Keratinocyte (primary cell): ENCODE data around the gene SLC6A3. TPM values are rescaled to one million over a fixed set of nuclear protein-coding genes. Genes with fewer than 3 reads are reported as not detected.

Source experiments
- DNase-seq: peaks from one replicate; pipeline ENCODE4 v3.0.0-alpha.2; 2011; ENCODE audit warnings: low read depth, missing footprints, low spot score
- FAIRE-seq: peaks from 2 replicates; lab custom pipeline; 2011; peaks lifted over from hg19 to GRCh38; lab: Jason Lieb, UNC
- H2AFZ ChIP-seq: 2 replicates; pipeline ENCODE4 v1.6.0; 2012; ENCODE audit warnings: low read length, control low read depth, inconsistent platforms; ENCODE audit not compliant: control insufficient read depth
- H3K27ac ChIP-seq: 2 replicates; pipeline ENCODE4 v1.5.1; 2011; ENCODE audit warnings: low read length; ENCODE audit not compliant: control insufficient read depth, insufficient read depth
- H3K27me3 ChIP-seq: 3 replicates; pipeline ENCODE4 v1.6.0; 2011; ENCODE audit warnings: low read length; ENCODE audit not compliant: control insufficient read depth, insufficient read depth; ENCODE audit errors: extremely low read depth
- H3K36me3 ChIP-seq, 2 experiments: 2 replicates in 1 of 2; 3 replicates in 1 of 2; pipeline ENCODE4 v1.5.1; 2011; ENCODE audit warnings: low read length in 2 of 2, mild to moderate bottlenecking in 1 of 2; ENCODE audit not compliant: control insufficient read depth in 2 of 2, insufficient read depth in 2 of 2; ENCODE audit errors: extremely low read depth in 1 of 2
- H3K4me1 ChIP-seq: 3 replicates; pipeline ENCODE4 v1.5.1; 2011; ENCODE audit warnings: low read length; ENCODE audit not compliant: control insufficient read depth, insufficient read depth; ENCODE audit errors: extremely low read depth
- H3K4me2 ChIP-seq: 3 replicates; pipeline ENCODE4 v1.6.0; 2011; ENCODE audit warnings: low read depth, low read length; ENCODE audit not compliant: control insufficient read depth, insufficient read depth; ENCODE audit errors: extremely low read depth
- H3K4me3 ChIP-seq, 3 experiments: fragments of 200-600 bp in 1 of 3; sonication (generic) in 1 of 3; 2 replicates in 2 of 3; 3 replicates in 1 of 3; pipeline ENCODE4 v1.5.1; 2011 to 2016; ENCODE audit warnings: low read length in 3 of 3, mild to moderate bottlenecking in 3 of 3, control low read depth in 2 of 3, inconsistent platforms in 1 of 3, low read depth in 1 of 3, mixed read lengths in 1 of 3, mixed run types in 1 of 3, moderate library complexity in 1 of 3; ENCODE audit not compliant: control insufficient read depth in 2 of 3, insufficient read depth in 2 of 3; ENCODE audit errors: extremely low read depth in 1 of 3
- H3K79me2 ChIP-seq: 2 replicates; pipeline ENCODE4 v1.6.0; 2012; ENCODE audit warnings: low read length; ENCODE audit not compliant: control insufficient read depth, insufficient read depth
- H3K9ac ChIP-seq: 3 replicates; pipeline ENCODE4 v1.6.0; 2011; ENCODE audit warnings: low read length; ENCODE audit not compliant: control insufficient read depth, insufficient read depth; ENCODE audit errors: extremely low read depth
- H3K9me1 ChIP-seq: 3 replicates; pipeline ENCODE4 v1.6.0; 2011; ENCODE audit warnings: low read length; ENCODE audit not compliant: control insufficient read depth, insufficient read depth; ENCODE audit errors: extremely low read depth
- H3K9me3 ChIP-seq: 2 replicates; pipeline ENCODE4 v1.5.1; 2012; ENCODE audit warnings: low read depth, low read length; ENCODE audit not compliant: control insufficient read depth
- H4K20me1 ChIP-seq: 3 replicates; pipeline ENCODE4 v1.6.0; 2011; ENCODE audit warnings: low read length; ENCODE audit not compliant: control insufficient read depth, insufficient read depth; ENCODE audit errors: extremely low read depth
- EZH2 ChIP-seq: IDR thresholded peaks from one replicate; pipeline ENCODE4 v1.6.1; 2012; ENCODE audit warnings: inconsistent platforms, mild to moderate bottlenecking, low read length, moderate library complexity
- dilution Hi-C: fragments of 300-500 bp; cut with MboI; formaldehyde crosslinking; loops from one replicate; pipeline ENCODE4 v1.7.0; 2020; ENCODE audit warnings: low sequenced_read_pairs; ENCODE audit not compliant: extremely low pct_ligation_motif_present
- polyA plus RNA-seq, 5 experiments: library from polyadenylated mRNA; depleted of rRNA in 3 of 5; stranded (reverse) in 3 of 5; stranded (forward) in 1 of 5; unstranded in 1 of 5; fragments of >200 nt; gene quantifications; 1 replicate in 1 of 5; 2 replicates in 3 of 5; 3 replicates in 1 of 5; pipeline versions ENCODE4 v1.2.1 to v1.2.3, GENCODE V29; 2011 to 2012; ENCODE audit warnings: missing spikeins in 2 of 5, low read depth in 1 of 5, low replicate concordance in 1 of 5
- TF ChIP-seq, protein P1 (sequence below), 3 experiments: IDR thresholded peaks in 1 of 3; conservative IDR thresholded peaks in 1 of 3; optimal IDR thresholded peaks in 1 of 3; 2 replicates in 2 of 3; 3 replicates in 1 of 3; pipeline versions ENCODE3 to v1.5.1; 2011; ENCODE audit warnings: low read length in 3 of 3, mild to moderate bottlenecking in 3 of 3, moderate library complexity in 2 of 3, control low read depth in 1 of 3, inconsistent platforms in 1 of 3; ENCODE audit not compliant: insufficient read depth in 2 of 3; ENCODE audit errors: extremely low read depth in 1 of 3

The SLC6A3 gene
- polyA plus RNA-seq, 1 donor (not counting 4 experiments of a cell fraction or from before 2014, with no cell fraction given), result 0.03 TPM

DNA sequence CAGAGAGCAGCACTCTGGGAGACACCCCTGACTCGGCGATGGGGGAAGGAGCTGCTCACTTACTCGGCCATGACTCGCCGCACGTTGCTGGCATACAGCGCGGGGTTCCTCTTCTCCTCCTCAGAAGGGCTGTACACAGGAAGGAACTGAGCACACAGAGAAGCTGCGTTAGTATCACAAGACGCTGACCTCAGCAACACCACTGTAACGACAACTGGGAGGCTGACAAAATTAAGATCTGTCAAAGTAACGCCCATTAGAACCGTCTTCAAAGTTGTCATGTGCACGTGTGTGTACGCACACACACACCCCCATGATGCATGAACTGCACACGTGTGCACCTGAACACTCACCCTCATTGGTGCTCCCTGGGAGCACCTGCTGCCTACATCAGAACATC, 32.1 kb upstream of the SLC6A3 start:
- H2AFZ ChIP-seq, result no peak overlapping the region
- H3K27me3 ChIP-seq, result no peaks in the 10 kb centered on the region
- no peaks in the 10 kb centered on the region for H4K20me1 ChIP-seq
- H3K4me1 ChIP-seq, result no peaks in the 10 kb centered on the region
- DNase-seq (no peak), FAIRE-seq (no peak)
- H3K9me1 ChIP-seq, result no peaks in the 10 kb centered on the region
- H3K4me3 ChIP-seq, result no peak overlapping the region
- TF ChIP-seq, protein P1, sequence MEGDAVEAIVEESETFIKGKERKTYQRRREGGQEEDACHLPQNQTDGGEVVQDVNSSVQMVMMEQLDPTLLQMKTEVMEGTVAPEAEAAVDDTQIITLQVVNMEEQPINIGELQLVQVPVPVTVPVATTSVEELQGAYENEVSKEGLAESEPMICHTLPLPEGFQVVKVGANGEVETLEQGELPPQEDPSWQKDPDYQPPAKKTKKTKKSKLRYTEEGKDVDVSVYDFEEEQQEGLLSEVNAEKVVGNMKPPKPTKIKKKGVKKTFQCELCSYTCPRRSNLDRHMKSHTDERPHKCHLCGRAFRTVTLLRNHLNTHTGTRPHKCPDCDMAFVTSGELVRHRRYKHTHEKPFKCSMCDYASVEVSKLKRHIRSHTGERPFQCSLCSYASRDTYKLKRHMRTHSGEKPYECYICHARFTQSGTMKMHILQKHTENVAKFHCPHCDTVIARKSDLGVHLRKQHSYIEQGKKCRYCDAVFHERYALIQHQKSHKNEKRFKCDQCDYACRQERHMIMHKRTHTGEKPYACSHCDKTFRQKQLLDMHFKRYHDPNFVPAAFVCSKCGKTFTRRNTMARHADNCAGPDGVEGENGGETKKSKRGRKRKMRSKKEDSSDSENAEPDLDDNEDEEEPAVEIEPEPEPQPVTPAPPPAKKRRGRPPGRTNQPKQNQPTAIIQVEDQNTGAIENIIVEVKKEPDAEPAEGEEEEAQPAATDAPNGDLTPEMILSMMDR (optimal IDR thresholded peaks at IDR 0.05 in 1 of 3, IDR thresholded peaks at IDR 0.05 in 1 of 3, conservative IDR thresholded peaks at IDR 0.05 in 1 of 3; ENCODE audit: extremely low read depth in 1 of 3, insufficient read depth in 2 of 3, low read length in 3 of 3), result no peak
- TF ChIP-seq EZH2, result no peak
- no peak overlapping the region for H3K9ac ChIP-seq
- H3K79me2 ChIP-seq, result no peaks in the 10 kb centered on the region
- no peak overlapping the region for H3K4me2 ChIP-seq
- H3K9me3 ChIP-seq, result no peaks in the 10 kb centered on the region
- dilution Hi-C loops, result no loop called here
- H3K27ac ChIP-seq, result no peak overlapping the region
- H3K36me3 ChIP-seq, result peaks cover 5 to 36% of the 10 kb centered on the region in 2 experiments

DNA sequence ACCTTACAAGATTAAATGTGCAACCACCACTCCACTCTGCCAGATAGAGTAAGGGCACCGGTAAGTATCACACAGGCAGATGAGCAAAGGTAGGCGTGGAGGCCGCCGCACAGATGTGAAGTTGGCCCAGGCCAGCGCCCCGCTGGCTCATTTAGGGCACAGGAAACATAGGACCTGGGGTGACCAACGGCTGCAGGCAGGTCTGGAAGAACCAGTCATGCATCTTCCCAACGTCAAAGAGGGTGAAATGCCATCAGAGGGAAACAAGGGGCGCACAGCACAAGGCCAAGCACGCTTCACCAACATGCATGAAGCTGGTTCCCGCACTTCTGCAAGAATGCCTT, 31.7 kb upstream of the SLC6A3 start:
- Histone ChIP-seq H3K9me3 (no peaks in the 10 kb centered on the region), H3K4me1 (no peaks in the 10 kb centered on the region), H3K27me3 (no peaks in the 10 kb centered on the region), H3K36me3 (peaks cover 5 to 34% of the 10 kb centered on the region in 2 experiments), H3K79me2 (no peaks in the 10 kb centered on the region), H3K9me1 (no peaks in the 10 kb centered on the region), H4K20me1 (no peaks in the 10 kb centered on the region), H3K4me2 (no peak overlapping the region), H2AFZ (no peak overlapping the region), H3K27ac (no peak overlapping the region), H3K4me3 (no peak overlapping the region), H3K9ac (no peak overlapping the region)
- dilution Hi-C loops, result no loop called here
- FAIRE-seq, result no peak
- no peak for TF ChIP-seq EZH2
- DNase-seq, result no peak
